Left ventricle myocardium inferior (tissue), 1 donor: ENCODE measurements around the gene COL11A2. TPM values are rescaled to one million over a fixed set of nuclear protein-coding genes. Genes with fewer than 3 reads are reported as not detected.
A peak's percentile ranks its signal among the peaks of the same experiment; 100 is the strongest.

Experiments used
- DNase-seq: peaks from one replicate; pipeline ENCODE4 v3.0.0-alpha.2; 2020
- H3K27ac ChIP-seq: fragments of 200-600 bp; replicated peaks from 2 replicates; pipeline ENCODE4 v1.8.0; 2021
- H3K27me3 ChIP-seq: fragments of 200-600 bp; 2 replicates; pipeline ENCODE4 v1.8.0; 2021; ENCODE audit warnings: low read depth
- H3K36me3 ChIP-seq: fragments of 200-600 bp; 2 replicates; pipeline ENCODE4 v1.8.0; 2021
- H3K4me1 ChIP-seq: fragments of 200-600 bp; 2 replicates; pipeline ENCODE4 v1.8.0; 2021
- H3K4me3 ChIP-seq: fragments of 200-600 bp; 2 replicates; pipeline ENCODE4 v1.8.0; 2021; ENCODE audit warnings: mild to moderate bottlenecking, moderate library complexity
- H3K9me3 ChIP-seq: fragments of 200-600 bp; replicated peaks from 2 replicates; pipeline ENCODE4 v1.8.0; 2021
- CTCF ChIP-seq: fragments of 200-600 bp; IDR thresholded peaks from 2 replicates; pipeline ENCODE4 v1.8.0; 2021; ENCODE audit warnings: antibody characterized with exemption, mild to moderate bottlenecking, borderline replicate concordance
- intact Hi-C: fragments of 100-400 bp; cut with micrococcal nuclease; formaldehyde crosslinking; loops from one replicate; pipeline ENCODE4 v1.11.0; 2022
- total RNA-seq: library from RNA; stranded (reverse); fragmentation: NEBNext Ultra II Directional; extraction: Animal tissue kit (Norgen Biotek cat#: 25700); gene quantifications from one replicate; pipeline ENCODE4 v1.2.1, GENCODE V29; 2021
- donor health status: DM: no; HTN: yes; CAD: no; lungs with severe emphysema.

The COL11A2 gene
- total RNA-seq, 1 donor from 2014 or later: 1.3 TPM

DNA sequence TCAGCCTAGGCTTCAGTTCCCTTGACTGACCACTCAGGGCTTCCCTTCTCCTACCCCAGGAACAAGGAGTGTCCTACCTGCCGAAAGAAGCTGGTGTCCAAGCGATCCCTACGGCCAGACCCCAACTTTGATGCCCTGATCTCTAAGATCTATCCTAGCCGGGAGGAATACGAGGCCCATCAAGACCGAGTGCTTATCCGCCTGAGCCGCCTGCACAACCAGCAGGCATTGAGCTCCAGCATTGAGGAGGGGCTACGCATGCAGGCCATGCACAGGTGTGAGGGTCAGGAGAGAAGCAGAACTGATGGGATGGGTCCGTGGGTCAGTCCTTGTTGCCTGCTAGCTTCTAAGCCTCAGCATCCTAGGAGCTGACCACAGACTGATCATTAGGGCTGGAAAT is 17.6 kb upstream of the COL11A2 start:
- Histone ChIP-seq H3K36me3 (peaks cover 23% of the 10 kb centered on the region), H3K27ac (no peak overlapping the region), H3K4me1 (peaks cover 54% of the 10 kb centered on the region), H3K4me3 (no peak overlapping the region), H3K27me3 (no peaks in the 10 kb centered on the region), H3K9me3 (no peaks in the 10 kb centered on the region)
- DNase-seq: no peak
- intact Hi-C loops: no loop called here
- TF ChIP-seq CTCF: no peak

DNA sequence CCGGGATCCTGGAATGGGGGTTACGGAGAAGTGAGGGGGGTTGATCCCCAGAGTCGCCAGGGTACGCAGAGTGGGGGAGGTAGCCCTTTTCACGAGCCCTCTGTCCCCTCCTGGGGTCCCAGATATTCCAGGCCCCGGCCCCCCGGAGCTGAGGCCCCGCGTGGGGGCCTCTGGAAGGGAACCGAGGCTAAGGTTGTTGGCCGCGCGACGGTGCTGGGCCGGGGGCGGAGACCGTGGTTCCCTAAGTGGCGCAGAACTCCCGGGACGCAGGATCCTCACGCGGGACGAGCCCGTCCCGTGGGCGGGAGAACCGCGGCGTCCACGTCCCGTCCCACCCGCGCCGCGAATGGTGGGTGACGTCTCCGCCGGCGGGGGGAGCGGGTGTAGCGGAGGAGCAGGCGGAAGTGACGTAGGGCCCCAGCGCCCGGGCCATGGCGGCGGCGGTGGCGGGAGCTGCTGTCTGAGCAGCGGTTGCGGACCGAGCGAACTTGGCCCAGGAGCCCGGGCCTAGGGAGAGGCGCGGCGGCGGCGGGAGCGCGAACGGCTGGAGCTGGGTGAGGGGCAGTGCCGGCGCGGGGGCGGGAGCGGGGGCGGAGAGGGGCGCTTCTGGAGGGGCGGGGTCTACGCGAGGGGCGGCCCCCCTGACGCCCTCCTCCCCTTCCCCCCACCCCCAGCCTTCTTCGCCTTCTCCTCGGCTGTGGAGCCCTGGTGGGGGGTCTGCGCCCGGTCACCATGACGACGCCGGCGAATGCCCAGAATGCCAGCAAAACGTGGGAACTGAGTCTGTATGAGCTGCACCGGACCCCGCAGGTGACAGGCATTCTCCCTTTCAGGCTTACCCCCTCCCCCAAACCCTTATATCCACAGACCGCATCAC is 16.1 kb upstream of the COL11A2 start, which contains the start of gene RING1:
RING1 (plus strand) TSS at position 410 of the 877 bp plus-strand sequence; CDS start at position 733, 323 bp downstream.
- TF ChIP-seq CTCF: no peak
- Histone ChIP-seq H3K4me1 (peaks cover 58% of the 10 kb centered on the region), H3K27ac (peak within 1 kb of the TSS; percentile 94), H3K4me3 (peak within 1 kb of the TSS; percentile 83), H3K9me3 (no peaks in the 10 kb centered on the region), H3K27me3 (no peaks in the 10 kb centered on the region), H3K36me3 (peaks cover 30% of the 10 kb centered on the region)
- intact Hi-C loops: no loop called here
- DNase-seq: peak; percentile 93

GRCh38 chr6:33207552-33208090 is 15.4 kb upstream of the COL11A2 start:
- H3K4me1 ChIP-seq: peaks cover 56% of the 10 kb centered on the region
- intact Hi-C loops: no loop called here
- no peaks in the 10 kb centered on the region for H3K27me3 ChIP-seq
- H3K36me3 ChIP-seq: peaks cover 38% of the 10 kb centered on the region
- peak; percentile 45 for DNase-seq
- no peak for TF ChIP-seq CTCF
- peak overlapping the region; percentile 94 for H3K27ac ChIP-seq
- no peaks in the 10 kb centered on the region for H3K9me3 ChIP-seq
- peak overlapping the region; percentile 83 for H3K4me3 ChIP-seq

- Histone ChIP-seq H3K36me3 (peaks cover 43% of the 10 kb centered on the region), H3K9me3 (no peaks in the 10 kb centered on the region), H3K27ac (peak overlapping the region; percentile 94), H3K27me3 (no peaks in the 10 kb centered on the region), H3K4me3 (peak overlapping the region; percentile 83), H3K4me1 (peaks cover 58% of the 10 kb centered on the region)
- no peak for DNase-seq
- TF ChIP-seq CTCF: no peak
- intact Hi-C loops: no loop called here
These were observed 14.7 kb upstream of the COL11A2 start for GRCh38 chr6:33206864-33207551.

DNA sequence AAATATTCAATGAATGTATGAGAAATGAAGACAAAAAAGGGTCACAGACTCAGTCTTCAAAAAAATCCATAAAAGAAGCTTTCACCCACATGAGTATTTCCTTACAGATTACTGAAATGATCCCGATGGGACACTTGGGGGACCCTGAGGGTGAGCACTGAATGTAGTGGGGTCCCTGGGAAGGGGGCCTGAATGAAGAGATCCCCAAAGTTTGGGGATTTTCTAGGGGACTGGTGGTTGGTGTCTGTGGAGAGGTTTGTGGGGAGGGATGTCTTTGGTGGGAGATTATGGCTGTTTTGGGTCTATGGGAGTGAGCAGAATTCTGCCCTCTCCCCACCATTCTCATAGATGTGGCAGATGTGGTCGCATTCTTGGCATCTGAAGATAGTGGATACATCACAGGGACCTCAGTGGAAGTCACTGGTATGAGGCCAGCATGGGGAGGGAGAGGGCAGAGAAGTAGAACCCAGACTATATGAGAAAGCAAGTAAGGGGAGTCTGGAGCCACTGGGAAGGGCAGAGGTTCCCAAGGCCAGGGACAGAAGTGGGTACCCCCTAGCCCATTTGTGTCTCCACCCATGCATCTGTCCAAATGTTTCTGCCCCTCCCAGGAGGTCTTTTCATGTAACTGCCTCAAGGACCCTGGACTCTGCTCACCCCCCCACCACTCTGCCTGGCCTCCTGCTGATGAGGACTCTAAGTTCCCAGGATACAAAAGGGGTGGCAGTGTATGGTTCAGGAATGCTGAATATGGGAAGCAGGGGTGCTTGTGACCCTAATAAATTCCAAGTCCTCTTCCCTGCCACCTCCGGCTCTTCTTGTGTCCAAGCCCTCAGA is 14.0 kb upstream of the COL11A2 start:
- H3K9me3 ChIP-seq: no peaks in the 10 kb centered on the region
- H3K27me3 ChIP-seq: no peaks in the 10 kb centered on the region
- peaks cover 66% of the 10 kb centered on the region for H3K4me1 ChIP-seq
- no peak for TF ChIP-seq CTCF
- intact Hi-C loops: no loop called here
- DNase-seq: no peak
- H3K4me3 ChIP-seq: no peak overlapping the region
- no peak overlapping the region for H3K27ac ChIP-seq
- peaks cover 42% of the 10 kb centered on the region for H3K36me3 ChIP-seq
